ENCODE results near the gene CAPN11. TPM values are rescaled to one million over a fixed set of nuclear protein-coding genes. Genes with fewer than 3 reads are reported as not detected.

The CAPN11 gene
- total and polyA plus RNA-seq, 10 of the 15 experiments (the other 5 are each of a cell fraction or from before 2014, with no cell fraction given), result 0.05 to 0.44 (median 0.31) TPM

DNA sequence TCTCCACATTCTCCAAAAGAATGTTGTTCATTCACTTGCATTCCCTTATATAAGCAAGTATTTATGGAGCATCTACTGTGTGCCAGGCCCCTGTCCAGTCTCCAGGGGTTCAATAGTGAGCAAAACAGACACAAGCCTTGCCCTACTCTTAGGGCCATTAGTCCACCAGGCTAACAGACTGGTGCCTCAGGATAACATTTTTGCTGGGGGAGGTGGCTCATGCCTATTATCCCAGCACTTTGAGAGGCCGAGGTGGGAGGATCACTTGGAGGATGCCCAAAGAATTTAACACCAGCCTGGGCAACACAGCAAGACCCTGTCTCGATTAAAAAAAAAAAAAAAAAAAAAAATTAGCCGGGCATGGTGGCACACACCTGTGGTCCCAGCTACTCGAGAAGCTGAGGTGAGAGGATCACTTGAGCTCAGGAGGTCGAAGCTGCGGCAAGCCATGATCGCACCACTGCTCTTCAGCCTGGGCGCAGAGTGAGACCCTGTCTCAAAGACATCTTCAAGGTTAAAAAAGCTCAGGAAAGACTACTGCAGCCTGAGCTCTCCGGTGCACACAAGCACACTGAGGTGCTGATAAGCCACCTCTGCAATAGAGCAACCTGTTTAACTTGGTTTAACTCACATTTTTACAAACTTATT, 19.9 kb downstream of the CAPN11 start:
- TF ChIP-seq SMAD5 (IDR thresholded peaks at IDR 0.05; ENCODE audit: low read depth), result no peak
- no peak for TF ChIP-seq MYC (IDR thresholded peaks at IDR 0.05; ENCODE audit: insufficient read depth, insufficient read length, insufficient replicate concordance, low read length, severe bottlenecking)
- no peak for TF ChIP-seq EED (IDR thresholded peaks at IDR 0.05; ENCODE audit: low read depth)
- Histone ChIP-seq H3K4me2 (ENCODE audit: control insufficient read depth, insufficient read depth) (no peak overlapping the region), H3K9me3 (replicated peaks; ENCODE audit: control insufficient read depth, insufficient read depth, low read length) (peaks cover 2% of the 10 kb centered on the region; the same call in 1 of the 3 replicates), H3K27me3 (replicated peaks in 1 of 2; ENCODE audit: control insufficient read depth in 2 of 2, insufficient read depth in 2 of 2, low read length in 1 of 2) (0 out of 4 replicates have a peak, but pooled peaks cover 0 to 2% of the 10 kb centered on the region in 2 experiments), H3K4me1 (ENCODE audit: control insufficient read depth, insufficient read depth, low read length) (peaks cover 13% of the 10 kb centered on the region), H3K27ac (ENCODE audit: control insufficient read depth, insufficient read depth) (no peak overlapping the region), H2AFZ (ENCODE audit: control insufficient read depth, low read depth, low read length) (no peak overlapping the region), H3K4me3 (no peak overlapping the region), H3K36me3 (ENCODE audit: control insufficient read depth in 2 of 2, insufficient read depth in 2 of 2, low read length in 1 of 2) (no peaks in the 10 kb centered on the region), H4K20me1 (ENCODE audit: control insufficient read depth, insufficient read depth) (no peaks in the 10 kb centered on the region), H3K79me2 (ENCODE audit: control insufficient read depth, insufficient read depth, low read length) (no peaks in the 10 kb centered on the region), H3K9ac (ENCODE audit: control insufficient read depth, insufficient read depth, low read length) (no peak overlapping the region)
- intact Hi-C loops (cut with micrococcal nuclease; ENCODE audit: unreplicated experiment), result no loop called here
- DNase-seq (ENCODE audit: low read depth, low spot score) (no peak), FAIRE-seq (no peak), ATAC-seq (no peak)
- ChIA-PET CTCF (no interaction called here), POLR2A (interaction anchor here (0.6 to 2.8 kb wide), 3 partner anchors 11 to 39 kb away, joined by 3 to 15 read pairs (median 3); no protein-coding TSS in a partner anchor), RAD21 (ENCODE audit: unreplicated experiment) (interaction anchor here (1.9 to 2.9 kb wide), 2 partner anchors 41 to 56 kb away, joined by 10 to 12 read pairs; no protein-coding TSS in a partner anchor), SMC1A (ENCODE audit: uncharacterized antibody, unreplicated experiment) (interaction anchor here (1.0 to 1.8 kb wide), 4 partner anchors 9 to 78 kb away, joined by 3 to 9 read pairs (median 3); no protein-coding TSS in a partner anchor)
- no TSS peak for BruUV-seq (replicated peaks)
- WGBS (ENCODE audit: insufficient coverage, insufficient replicate concordance, low lambda C conversion rate, missing lambda C conversion rate), result 65% methylated on average over 7 of the region's 9 CpGs
- in situ Hi-C loops (cut with MboI), result no loop called here

DNA sequence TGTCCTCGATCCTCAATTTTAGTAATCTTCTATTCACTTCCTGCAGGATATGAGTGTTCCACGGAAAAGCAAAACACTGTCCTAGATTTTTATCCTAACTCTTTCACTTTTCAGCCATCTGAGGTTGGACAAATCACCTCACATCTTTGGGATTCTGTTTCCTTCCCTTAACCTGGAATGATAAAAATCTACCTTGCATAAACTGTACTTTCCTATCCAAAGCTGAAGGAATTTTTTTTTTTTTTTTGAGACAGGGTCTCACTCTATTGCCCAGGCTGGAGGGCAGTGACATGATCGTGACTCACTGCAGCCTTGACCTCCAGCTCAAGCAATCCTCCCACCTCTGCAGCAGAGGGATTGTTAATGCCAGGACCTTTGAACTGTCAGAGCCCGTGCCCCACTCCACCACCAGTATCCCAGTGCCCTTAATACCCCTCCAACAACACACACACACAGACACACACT, 20.5 kb downstream of the CAPN11 start:
- peaks cover 2% of the 10 kb centered on the region; the same call in 1 of the 3 replicates for H3K9me3 ChIP-seq (replicated peaks; ENCODE audit: control insufficient read depth, insufficient read depth, low read length)
- FAIRE-seq (no peak), ATAC-seq (no peak), DNase-seq (ENCODE audit: low read depth, low spot score) (no peak)
- ChIA-PET SMC1A (ENCODE audit: uncharacterized antibody, unreplicated experiment) (interaction anchor here (1.0 to 1.2 kb wide), 3 partner anchors 14 to 77 kb away, joined by 3 read pairs; no protein-coding TSS in a partner anchor), POLR2A (interaction anchor here (0.6 to 2.8 kb wide), 4 partner anchors 10 to 116 kb away, joined by 3 to 15 read pairs (median 3); no protein-coding TSS in a partner anchor), RAD21 (ENCODE audit: unreplicated experiment) (no interaction called here), CTCF (no interaction called here)
- no peaks in the 10 kb centered on the region for H4K20me1 ChIP-seq (ENCODE audit: control insufficient read depth, insufficient read depth)
- peaks cover 13% of the 10 kb centered on the region for H3K4me1 ChIP-seq (ENCODE audit: control insufficient read depth, insufficient read depth, low read length)
- H3K4me3 ChIP-seq, result no peak overlapping the region
- intact Hi-C loops (cut with micrococcal nuclease; ENCODE audit: unreplicated experiment) (no loop called here), in situ Hi-C loops (cut with MboI) (no loop called here)
- H3K27me3 ChIP-seq (replicated peaks in 1 of 2; ENCODE audit: control insufficient read depth in 2 of 2, insufficient read depth in 2 of 2, low read length in 1 of 2), result 0 out of 4 replicates have a peak, but pooled peaks cover 0 to 2% of the 10 kb centered on the region in 2 experiments
- H3K79me2 ChIP-seq (ENCODE audit: control insufficient read depth, insufficient read depth, low read length), result no peaks in the 10 kb centered on the region
- H3K4me2 ChIP-seq (ENCODE audit: control insufficient read depth, insufficient read depth), result no peak overlapping the region
- H3K36me3 ChIP-seq (ENCODE audit: control insufficient read depth in 2 of 2, insufficient read depth in 2 of 2, low read length in 1 of 2), result no peaks in the 10 kb centered on the region
- WGBS (ENCODE audit: insufficient coverage, insufficient replicate concordance, low lambda C conversion rate, missing lambda C conversion rate), result 19% methylated on average over 4 of the region's 4 CpGs
- no peak overlapping the region for H3K27ac ChIP-seq (ENCODE audit: control insufficient read depth, insufficient read depth)
- H2AFZ ChIP-seq (ENCODE audit: control insufficient read depth, low read depth, low read length), result no peak overlapping the region
- BruUV-seq (replicated peaks), result no TSS peak
- no peak overlapping the region for H3K9ac ChIP-seq (ENCODE audit: control insufficient read depth, insufficient read depth, low read length)
- TF ChIP-seq MTA3 (IDR thresholded peaks at IDR 0.05; ENCODE audit: borderline replicate concordance, low read length), result no peak
- TF ChIP-seq KDM1A (IDR thresholded peaks at IDR 0.05; ENCODE audit: borderline replicate concordance), result no peak
- TF ChIP-seq ZNF207 (IDR thresholded peaks at IDR 0.05; ENCODE audit: borderline replicate concordance), result no peak
- no peak for TF ChIP-seq BMI1 (IDR thresholded peaks at IDR 0.05; ENCODE audit: borderline replicate concordance)
- TF ChIP-seq, protein P1, sequence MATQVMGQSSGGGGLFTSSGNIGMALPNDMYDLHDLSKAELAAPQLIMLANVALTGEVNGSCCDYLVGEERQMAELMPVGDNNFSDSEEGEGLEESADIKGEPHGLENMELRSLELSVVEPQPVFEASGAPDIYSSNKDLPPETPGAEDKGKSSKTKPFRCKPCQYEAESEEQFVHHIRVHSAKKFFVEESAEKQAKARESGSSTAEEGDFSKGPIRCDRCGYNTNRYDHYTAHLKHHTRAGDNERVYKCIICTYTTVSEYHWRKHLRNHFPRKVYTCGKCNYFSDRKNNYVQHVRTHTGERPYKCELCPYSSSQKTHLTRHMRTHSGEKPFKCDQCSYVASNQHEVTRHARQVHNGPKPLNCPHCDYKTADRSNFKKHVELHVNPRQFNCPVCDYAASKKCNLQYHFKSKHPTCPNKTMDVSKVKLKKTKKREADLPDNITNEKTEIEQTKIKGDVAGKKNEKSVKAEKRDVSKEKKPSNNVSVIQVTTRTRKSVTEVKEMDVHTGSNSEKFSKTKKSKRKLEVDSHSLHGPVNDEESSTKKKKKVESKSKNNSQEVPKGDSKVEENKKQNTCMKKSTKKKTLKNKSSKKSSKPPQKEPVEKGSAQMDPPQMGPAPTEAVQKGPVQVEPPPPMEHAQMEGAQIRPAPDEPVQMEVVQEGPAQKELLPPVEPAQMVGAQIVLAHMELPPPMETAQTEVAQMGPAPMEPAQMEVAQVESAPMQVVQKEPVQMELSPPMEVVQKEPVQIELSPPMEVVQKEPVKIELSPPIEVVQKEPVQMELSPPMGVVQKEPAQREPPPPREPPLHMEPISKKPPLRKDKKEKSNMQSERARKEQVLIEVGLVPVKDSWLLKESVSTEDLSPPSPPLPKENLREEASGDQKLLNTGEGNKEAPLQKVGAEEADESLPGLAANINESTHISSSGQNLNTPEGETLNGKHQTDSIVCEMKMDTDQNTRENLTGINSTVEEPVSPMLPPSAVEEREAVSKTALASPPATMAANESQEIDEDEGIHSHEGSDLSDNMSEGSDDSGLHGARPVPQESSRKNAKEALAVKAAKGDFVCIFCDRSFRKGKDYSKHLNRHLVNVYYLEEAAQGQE (IDR thresholded peaks at IDR 0.05; ENCODE audit: low read depth, low read length), result no peak
- TF ChIP-seq, protein P2, sequence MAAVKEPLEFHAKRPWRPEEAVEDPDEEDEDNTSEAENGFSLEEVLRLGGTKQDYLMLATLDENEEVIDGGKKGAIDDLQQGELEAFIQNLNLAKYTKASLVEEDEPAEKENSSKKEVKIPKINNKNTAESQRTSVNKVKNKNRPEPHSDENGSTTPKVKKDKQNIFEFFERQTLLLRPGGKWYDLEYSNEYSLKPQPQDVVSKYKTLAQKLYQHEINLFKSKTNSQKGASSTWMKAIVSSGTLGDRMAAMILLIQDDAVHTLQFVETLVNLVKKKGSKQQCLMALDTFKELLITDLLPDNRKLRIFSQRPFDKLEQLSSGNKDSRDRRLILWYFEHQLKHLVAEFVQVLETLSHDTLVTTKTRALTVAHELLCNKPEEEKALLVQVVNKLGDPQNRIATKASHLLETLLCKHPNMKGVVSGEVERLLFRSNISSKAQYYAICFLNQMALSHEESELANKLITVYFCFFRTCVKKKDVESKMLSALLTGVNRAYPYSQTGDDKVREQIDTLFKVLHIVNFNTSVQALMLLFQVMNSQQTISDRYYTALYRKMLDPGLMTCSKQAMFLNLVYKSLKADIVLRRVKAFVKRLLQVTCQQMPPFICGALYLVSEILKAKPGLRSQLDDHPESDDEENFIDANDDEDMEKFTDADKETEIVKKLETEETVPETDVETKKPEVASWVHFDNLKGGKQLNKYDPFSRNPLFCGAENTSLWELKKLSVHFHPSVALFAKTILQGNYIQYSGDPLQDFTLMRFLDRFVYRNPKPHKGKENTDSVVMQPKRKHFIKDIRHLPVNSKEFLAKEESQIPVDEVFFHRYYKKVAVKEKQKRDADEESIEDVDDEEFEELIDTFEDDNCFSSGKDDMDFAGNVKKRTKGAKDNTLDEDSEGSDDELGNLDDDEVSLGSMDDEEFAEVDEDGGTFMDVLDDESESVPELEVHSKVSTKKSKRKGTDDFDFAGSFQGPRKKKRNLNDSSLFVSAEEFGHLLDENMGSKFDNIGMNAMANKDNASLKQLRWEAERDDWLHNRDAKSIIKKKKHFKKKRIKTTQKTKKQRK (IDR thresholded peaks at IDR 0.05; ENCODE audit: low read depth, low read length), result no peak

Data from GM12878 (cell line).